A204.1 (cell line): ENCODE measurements around the gene RHPN2.
"Not testable (repeated sequence)": the region's sequence is repeated elsewhere in the genome, so short reads cannot be mapped to it uniquely, and the experiment has no call there.

ENCODE experiments used
- FAIRE-seq: peaks from 2 replicates; lab custom pipeline; 2012; peaks lifted over from hg19 to GRCh38; lab: Jason Lieb, UNC

Gene RHPN2

GRCh38 chr19:33064458-33064791 lies 263 bp downstream of the RHPN2 start:
- no peak for FAIRE-seq

- no peak for FAIRE-seq
These were observed 783 bp downstream of the RHPN2 start for GRCh38 chr19:33063753-33064457.

GRCh38 chr19:33063356-33063752 lies 1.3 kb downstream of the RHPN2 start:
- no peak for FAIRE-seq

- no peak for FAIRE-seq
These were observed 1.8 kb downstream of the RHPN2 start for GRCh38 chr19:33062902-33063301.

GRCh38 chr19:33060586-33060985 lies 4.1 kb downstream of the RHPN2 start:
- no peak for FAIRE-seq

- no peak for FAIRE-seq
These were observed 9.0 kb downstream of the RHPN2 start for GRCh38 chr19:33055718-33056117.

- no peak for FAIRE-seq
These were observed 10.1 kb downstream of the RHPN2 start for GRCh38 chr19:33054623-33055022.

- FAIRE-seq, result no peak
These were observed 12.2 kb downstream of the RHPN2 start for GRCh38 chr19:33052352-33052972.

GRCh38 chr19:33050110-33050509 lies 14.6 kb downstream of the RHPN2 start:
- FAIRE-seq, result no peak

- no peak for FAIRE-seq
These were observed 15.6 kb downstream of the RHPN2 start for GRCh38 chr19:33048806-33049676.

- no peak for FAIRE-seq
These were observed 17.3 kb downstream of the RHPN2 start for GRCh38 chr19:33047422-33047821.

- not testable (repeated sequence) for FAIRE-seq
These were observed 22.9 kb downstream of the RHPN2 start for GRCh38 chr19:33041828-33042160.

- FAIRE-seq, result no peak
These were observed 23.5 kb downstream of the RHPN2 start for GRCh38 chr19:33040994-33041827.

- no peak for FAIRE-seq
These were observed 24.9 kb downstream of the RHPN2 start for GRCh38 chr19:33039815-33040214.

- no peak for FAIRE-seq
These were observed 25.5 kb downstream of the RHPN2 start for GRCh38 chr19:33039108-33039599.

GRCh38 chr19:33037168-33038025 lies 27.3 kb downstream of the RHPN2 start:
- FAIRE-seq, result not testable (repeated sequence)

- not testable (repeated sequence) for FAIRE-seq
These were observed 28.1 kb downstream of the RHPN2 start for GRCh38 chr19:33036370-33037167.

- FAIRE-seq, result no peak
These were observed 29.2 kb downstream of the RHPN2 start for GRCh38 chr19:33035461-33035860.

GRCh38 chr19:33032218-33032781 lies 32.4 kb downstream of the RHPN2 start:
- FAIRE-seq, result no peak

- no peak for FAIRE-seq
These were observed 34.9 kb downstream of the RHPN2 start for GRCh38 chr19:33029746-33030303.
